ENCODE results near the gene CCNB1IP1.

The CCNB1IP1 gene, protein sequence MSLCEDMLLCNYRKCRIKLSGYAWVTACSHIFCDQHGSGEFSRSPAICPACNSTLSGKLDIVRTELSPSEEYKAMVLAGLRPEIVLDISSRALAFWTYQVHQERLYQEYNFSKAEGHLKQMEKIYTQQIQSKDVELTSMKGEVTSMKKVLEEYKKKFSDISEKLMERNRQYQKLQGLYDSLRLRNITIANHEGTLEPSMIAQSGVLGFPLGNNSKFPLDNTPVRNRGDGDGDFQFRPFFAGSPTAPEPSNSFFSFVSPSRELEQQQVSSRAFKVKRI

GRCh38 chr14:20332788-20333493 is at the start of gene CCNB1IP1:
CCNB1IP1 (minus strand) TSS chr14:20333279; CDS start chr14:20316523, 16,756 bp downstream.
- Histone ChIP-seq H3K9ac (ENCODE audit: insufficient read length, low read depth) (peak within 1 kb of the TSS; percentile 87), H3K36me3 (ENCODE audit: insufficient read depth, insufficient read length, low read length) (peaks cover 31% of the 10 kb centered on the region), H3K4me3 (ENCODE audit: insufficient read length, low read depth) (peak within 1 kb of the TSS; percentile 76), H3K27me3 (ENCODE audit: insufficient read depth, insufficient read length) (no peaks in the 10 kb centered on the region), H3K9me3 (ENCODE audit: insufficient read depth, low read length) (no peaks in the 10 kb centered on the region), H3K4me1 (ENCODE audit: insufficient read depth, insufficient read length) (peaks cover 5% of the 10 kb centered on the region)
- TF ChIP-seq SUZ12 (IDR thresholded peaks at IDR 0.05; ENCODE audit: extremely low read depth, insufficient read depth, insufficient read length): no peak
- TF ChIP-seq ZNF274 (IDR thresholded peaks at IDR 0.05; ENCODE audit: low read depth, low read length): no peak
- no peak for TF ChIP-seq YY1 (IDR thresholded peaks at IDR 0.05; ENCODE audit: insufficient read depth, insufficient read length)
- DNase-seq (ENCODE audit: low read depth, low spot score): peak; percentile 63

- TF ChIP-seq YY1 (IDR thresholded peaks at IDR 0.05; ENCODE audit: insufficient read depth, insufficient read length): no peak
- no peak for TF ChIP-seq ZNF274 (IDR thresholded peaks at IDR 0.05; ENCODE audit: low read depth, low read length)
- TF ChIP-seq SUZ12 (IDR thresholded peaks at IDR 0.05; ENCODE audit: extremely low read depth, insufficient read depth, insufficient read length): no peak
- peaks cover 87% of the 10 kb centered on the region for H3K36me3 ChIP-seq (ENCODE audit: insufficient read depth, insufficient read length, low read length)
Observed at GRCh38 chr14:20382526-20382925, 49.4 kb upstream of the CCNB1IP1 start.

DNA sequence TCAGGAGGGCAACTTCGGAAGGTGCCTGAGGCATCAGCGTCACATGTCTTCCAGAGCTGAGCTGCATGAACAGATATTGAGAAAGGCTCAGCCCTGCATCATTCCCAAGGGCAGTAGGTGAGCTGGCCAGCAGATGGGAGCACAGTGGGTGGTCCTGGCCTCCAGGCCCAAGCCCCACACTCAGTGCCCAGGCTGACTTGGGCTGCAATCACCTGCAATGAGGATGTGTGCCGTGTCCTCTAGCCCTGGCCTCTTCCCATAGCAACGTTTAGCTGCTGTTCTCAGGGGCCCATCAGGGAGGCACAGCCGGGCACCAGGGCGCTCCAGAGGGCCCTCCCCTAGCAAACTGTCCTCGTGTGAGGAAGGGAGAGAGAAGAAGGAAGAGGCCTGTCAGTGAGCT is 48.3 kb upstream of the CCNB1IP1 start:
- DNase-seq (ENCODE audit: low read depth, low spot score): no peak
- H3K4me1 ChIP-seq (ENCODE audit: insufficient read depth, insufficient read length): peaks cover 3% of the 10 kb centered on the region
- H3K9ac ChIP-seq (ENCODE audit: insufficient read length, low read depth): no peak overlapping the region
- no peaks in the 10 kb centered on the region for H3K27me3 ChIP-seq (ENCODE audit: insufficient read depth, insufficient read length)
- H3K36me3 ChIP-seq (ENCODE audit: insufficient read depth, insufficient read length, low read length): peaks cover 91% of the 10 kb centered on the region
- TF ChIP-seq YY1 (IDR thresholded peaks at IDR 0.05; ENCODE audit: insufficient read depth, insufficient read length): no peak
- H3K4me3 ChIP-seq (ENCODE audit: insufficient read length, low read depth): no peak overlapping the region
- H3K9me3 ChIP-seq (ENCODE audit: insufficient read depth, low read length): no peaks in the 10 kb centered on the region

More at GRCh38 chr14:20382526-20382925, 49.4 kb upstream of the CCNB1IP1 start:
- Histone ChIP-seq H3K27me3 (ENCODE audit: insufficient read depth, insufficient read length) (no peaks in the 10 kb centered on the region), H3K4me3 (ENCODE audit: insufficient read length, low read depth) (no peak overlapping the region), H3K4me1 (ENCODE audit: insufficient read depth, insufficient read length) (peaks cover 3% of the 10 kb centered on the region), H3K9ac (ENCODE audit: insufficient read length, low read depth) (no peak overlapping the region), H3K9me3 (ENCODE audit: insufficient read depth, low read length) (no peaks in the 10 kb centered on the region)
- DNase-seq (ENCODE audit: low read depth, low spot score): no peak

DNA sequence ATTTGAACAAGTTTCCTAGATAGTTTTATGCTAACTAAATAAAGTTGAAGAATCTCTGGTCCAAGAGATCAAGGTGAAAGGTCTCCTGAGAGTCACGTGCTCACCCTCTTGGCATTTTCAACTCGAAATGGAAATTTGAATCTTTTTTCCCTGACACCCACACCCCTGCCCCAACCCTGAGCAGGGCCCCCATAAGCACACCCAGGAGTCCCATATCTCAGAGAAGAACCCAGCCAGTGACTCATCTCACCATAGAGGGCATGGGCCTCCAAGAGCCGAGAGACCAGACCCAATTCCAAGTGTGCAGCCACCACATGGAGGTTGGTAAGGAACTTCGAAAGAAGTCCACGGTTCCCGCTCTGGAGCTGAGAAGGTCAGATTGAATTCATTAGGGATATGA is 47.6 kb upstream of the CCNB1IP1 start:
- no peaks in the 10 kb centered on the region for H3K27me3 ChIP-seq (ENCODE audit: insufficient read depth, insufficient read length)
- H3K9ac ChIP-seq (ENCODE audit: insufficient read length, low read depth): no peak overlapping the region
- TF ChIP-seq SUZ12 (IDR thresholded peaks at IDR 0.05; ENCODE audit: extremely low read depth, insufficient read depth, insufficient read length) (no peak), ZNF274 (IDR thresholded peaks at IDR 0.05; ENCODE audit: low read depth, low read length) (no peak), YY1 (IDR thresholded peaks at IDR 0.05; ENCODE audit: insufficient read depth, insufficient read length) (no peak)
- peaks cover 3% of the 10 kb centered on the region for H3K4me1 ChIP-seq (ENCODE audit: insufficient read depth, insufficient read length)
- peaks cover 91% of the 10 kb centered on the region for H3K36me3 ChIP-seq (ENCODE audit: insufficient read depth, insufficient read length, low read length)
- no peaks in the 10 kb centered on the region for H3K9me3 ChIP-seq (ENCODE audit: insufficient read depth, low read length)
- no peak overlapping the region for H3K4me3 ChIP-seq (ENCODE audit: insufficient read length, low read depth)
- no peak for DNase-seq (ENCODE audit: low read depth, low spot score)

DNA sequence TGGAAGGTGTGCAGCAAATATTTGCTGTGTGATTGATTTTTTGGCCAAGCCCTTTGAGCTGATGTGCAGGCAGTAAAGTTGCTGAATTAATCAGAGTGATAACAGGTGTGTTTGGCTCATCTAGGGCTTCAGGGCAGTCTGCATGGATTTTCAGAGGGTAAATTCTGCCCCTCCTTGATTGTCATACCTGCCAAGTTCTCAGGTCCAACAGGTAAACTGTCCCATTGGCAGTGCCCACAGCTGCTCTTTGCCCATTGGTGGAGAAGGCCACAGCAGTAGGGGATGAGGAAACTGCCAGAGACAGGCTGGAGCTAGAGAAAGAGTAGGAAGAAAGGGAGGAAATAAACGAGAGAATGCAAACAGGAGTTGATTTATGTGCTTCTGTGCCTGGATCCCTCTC is 46.7 kb upstream of the CCNB1IP1 start:
- peaks cover 88% of the 10 kb centered on the region for H3K36me3 ChIP-seq (ENCODE audit: insufficient read depth, insufficient read length, low read length)
- no peak overlapping the region for H3K4me3 ChIP-seq (ENCODE audit: insufficient read length, low read depth)
- TF ChIP-seq YY1 (IDR thresholded peaks at IDR 0.05; ENCODE audit: insufficient read depth, insufficient read length): no peak
- no peak for TF ChIP-seq SUZ12 (IDR thresholded peaks at IDR 0.05; ENCODE audit: extremely low read depth, insufficient read depth, insufficient read length)
- no peak for TF ChIP-seq ZNF274 (IDR thresholded peaks at IDR 0.05; ENCODE audit: low read depth, low read length)
- no peak for DNase-seq (ENCODE audit: low read depth, low spot score)
- H3K9me3 ChIP-seq (ENCODE audit: insufficient read depth, low read length): no peaks in the 10 kb centered on the region
- H3K4me1 ChIP-seq (ENCODE audit: insufficient read depth, insufficient read length): peaks cover 3% of the 10 kb centered on the region
- no peaks in the 10 kb centered on the region for H3K27me3 ChIP-seq (ENCODE audit: insufficient read depth, insufficient read length)
- H3K9ac ChIP-seq (ENCODE audit: insufficient read length, low read depth): no peak overlapping the region

DNA sequence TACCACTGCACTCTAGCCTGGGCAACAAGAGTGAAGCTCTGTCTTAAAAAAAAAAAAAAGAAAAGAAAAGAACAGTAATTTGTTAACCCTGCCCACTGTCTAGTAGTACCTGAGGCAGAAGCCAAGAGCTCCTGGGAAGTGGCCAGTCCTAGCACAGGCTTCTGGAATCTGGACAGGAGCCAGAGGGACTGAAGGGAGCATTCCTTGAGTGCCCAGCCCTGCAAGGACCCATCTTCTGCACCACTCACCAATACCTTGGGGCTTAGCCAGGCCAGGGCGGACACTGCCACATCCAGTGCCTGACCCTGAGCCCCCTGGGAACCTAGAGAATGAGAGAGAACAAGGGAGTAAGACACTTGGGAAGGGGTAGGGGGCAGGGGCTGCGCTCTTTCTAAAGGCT is 44.1 kb upstream of the CCNB1IP1 start:
- Histone ChIP-seq H3K36me3 (ENCODE audit: insufficient read depth, insufficient read length, low read length) (peaks cover 86% of the 10 kb centered on the region), H3K4me1 (ENCODE audit: insufficient read depth, insufficient read length) (peaks cover 3% of the 10 kb centered on the region), H3K4me3 (ENCODE audit: insufficient read length, low read depth) (no peak overlapping the region), H3K27me3 (ENCODE audit: insufficient read depth, insufficient read length) (no peaks in the 10 kb centered on the region), H3K9ac (ENCODE audit: insufficient read length, low read depth) (no peak overlapping the region), H3K9me3 (ENCODE audit: insufficient read depth, low read length) (no peaks in the 10 kb centered on the region)
- no peak for DNase-seq (ENCODE audit: low read depth, low spot score)
- TF ChIP-seq ZNF274 (IDR thresholded peaks at IDR 0.05; ENCODE audit: low read depth, low read length): no peak

DNA sequence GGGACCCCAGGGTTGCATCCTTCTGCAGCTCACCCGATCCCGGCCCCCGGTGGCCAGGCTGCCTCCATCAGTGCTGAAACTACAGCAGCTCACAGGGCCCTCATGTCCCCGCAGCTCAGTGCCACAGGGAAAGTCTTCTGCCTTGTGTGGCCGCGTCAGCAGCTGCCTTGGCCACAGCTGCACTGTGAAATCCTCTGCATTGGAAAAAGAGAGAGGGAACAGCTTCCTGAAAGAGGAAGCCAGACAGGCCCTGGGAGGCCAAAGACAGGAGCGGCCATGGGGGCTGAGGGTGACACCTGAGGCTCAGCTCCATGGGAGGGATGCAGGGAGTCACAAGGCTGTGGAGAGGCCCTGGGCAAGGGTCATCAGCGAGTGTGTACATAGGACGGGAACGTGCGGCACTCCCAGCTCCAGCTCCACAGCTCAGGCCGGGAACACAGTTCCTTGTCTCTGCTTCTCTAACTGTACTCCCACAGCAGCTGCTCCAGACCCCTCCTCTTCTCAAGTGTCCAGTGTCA is 43.1 kb upstream of the CCNB1IP1 start:
- no peak overlapping the region for H3K9ac ChIP-seq (ENCODE audit: insufficient read length, low read depth)
- TF ChIP-seq YY1 (IDR thresholded peaks at IDR 0.05; ENCODE audit: insufficient read depth, insufficient read length): no peak
- no peak for TF ChIP-seq ZNF274 (IDR thresholded peaks at IDR 0.05; ENCODE audit: low read depth, low read length)
- TF ChIP-seq SUZ12 (IDR thresholded peaks at IDR 0.05; ENCODE audit: extremely low read depth, insufficient read depth, insufficient read length): no peak
- DNase-seq (ENCODE audit: low read depth, low spot score): no peak
- no peak overlapping the region for H3K4me3 ChIP-seq (ENCODE audit: insufficient read length, low read depth)
- no peaks in the 10 kb centered on the region for H3K27me3 ChIP-seq (ENCODE audit: insufficient read depth, insufficient read length)
- no peaks in the 10 kb centered on the region for H3K9me3 ChIP-seq (ENCODE audit: insufficient read depth, low read length)
- H3K4me1 ChIP-seq (ENCODE audit: insufficient read depth, insufficient read length): no peaks in the 10 kb centered on the region
- H3K36me3 ChIP-seq (ENCODE audit: insufficient read depth, insufficient read length, low read length): peaks cover 85% of the 10 kb centered on the region
